ENCODE measurements around the gene RAD51C. TPM values are rescaled to one million over a fixed set of nuclear protein-coding genes. Genes with fewer than 3 reads are reported as not detected.
A peak's percentile ranks its signal among the peaks of the same experiment; 100 is the strongest.

Gene RAD51C
- 51.0 and 69.1 TPM in 2 replicates for total RNA-seq (2014; rRNA removed; shearing (Covaris generic))
- total RNA-seq (2022) = 96.0 and 118 TPM in 2 replicates
- Bru-seq, nascent RNA = percentile 75 among the genes with signal in this experiment
- percentile 76 among the genes with signal in this experiment for BruChase-seq, experiment 1, labeled RNA remaining after a 6-hour chase
- percentile 78 among the genes with signal in this experiment for BruChase-seq, experiment 2, labeled RNA remaining after a 2-hour chase
- long read RNA-seq, transcript RAD51C-201 (9 exons, 2,591 nt) = major isoform, 62 of 151 reads
- long read RNA-seq, transcript RAD51C-203 (2 exons, 567 nt) = minor isoform, 30 of 151 reads
- long read RNA-seq, partial matches to known transcripts = 4 of 151 reads
- long read RNA-seq, other reads (novel, unspliced or antisense) = 54 of 151 reads

DNA sequence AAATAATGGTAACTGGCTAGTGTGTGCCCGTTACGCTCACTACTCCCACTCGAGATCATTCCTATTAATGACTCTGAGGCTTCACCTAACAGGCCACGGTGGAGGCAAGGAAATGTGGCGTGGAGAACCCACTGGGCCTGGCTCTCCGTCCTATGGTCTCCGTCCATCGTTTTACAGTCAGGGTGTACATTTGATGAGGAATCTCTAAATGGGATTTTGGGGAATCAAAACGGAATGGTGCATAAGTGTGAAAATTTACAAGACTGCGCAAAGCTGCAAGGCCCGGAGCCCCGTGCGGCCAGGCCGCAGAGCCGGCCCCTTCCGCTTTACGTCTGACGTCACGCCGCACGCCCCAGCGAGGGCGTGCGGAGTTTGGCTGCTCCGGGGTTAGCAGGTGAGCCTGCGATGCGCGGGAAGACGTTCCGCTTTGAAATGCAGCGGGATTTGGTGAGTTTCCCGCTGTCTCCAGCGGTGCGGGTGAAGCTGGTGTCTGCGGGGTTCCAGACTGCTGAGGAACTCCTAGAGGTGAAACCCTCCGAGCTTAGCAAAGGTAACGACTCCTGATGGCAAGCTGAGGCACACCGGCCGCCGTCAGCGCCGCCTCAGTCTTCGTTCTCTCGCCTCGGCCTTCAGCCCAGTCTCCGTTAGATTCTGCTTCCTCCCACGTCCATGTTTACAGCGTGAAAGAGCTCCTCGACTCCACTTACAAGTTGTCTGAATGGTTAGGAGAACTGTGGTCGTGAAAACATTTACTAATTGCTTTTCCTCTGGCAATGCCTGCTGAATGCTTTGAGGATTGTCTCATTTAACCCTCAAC lies at the start of gene RAD51C:
Gene RAD51C, plus strand, starts transcription at position 364 of the 817 bp plus-strand sequence. Its CDS starts 42 bp downstream, at position 406.
- no peaks in the 10 kb centered on the region for H3K9me3 ChIP-seq (ENCODE audit: low read length)
- no peak for TF ChIP-seq EZH2phosphoT487 (IDR thresholded peaks at IDR 0.05; ENCODE audit: borderline replicate concordance, low read depth, low read length)
- TF ChIP-seq, protein P1, sequence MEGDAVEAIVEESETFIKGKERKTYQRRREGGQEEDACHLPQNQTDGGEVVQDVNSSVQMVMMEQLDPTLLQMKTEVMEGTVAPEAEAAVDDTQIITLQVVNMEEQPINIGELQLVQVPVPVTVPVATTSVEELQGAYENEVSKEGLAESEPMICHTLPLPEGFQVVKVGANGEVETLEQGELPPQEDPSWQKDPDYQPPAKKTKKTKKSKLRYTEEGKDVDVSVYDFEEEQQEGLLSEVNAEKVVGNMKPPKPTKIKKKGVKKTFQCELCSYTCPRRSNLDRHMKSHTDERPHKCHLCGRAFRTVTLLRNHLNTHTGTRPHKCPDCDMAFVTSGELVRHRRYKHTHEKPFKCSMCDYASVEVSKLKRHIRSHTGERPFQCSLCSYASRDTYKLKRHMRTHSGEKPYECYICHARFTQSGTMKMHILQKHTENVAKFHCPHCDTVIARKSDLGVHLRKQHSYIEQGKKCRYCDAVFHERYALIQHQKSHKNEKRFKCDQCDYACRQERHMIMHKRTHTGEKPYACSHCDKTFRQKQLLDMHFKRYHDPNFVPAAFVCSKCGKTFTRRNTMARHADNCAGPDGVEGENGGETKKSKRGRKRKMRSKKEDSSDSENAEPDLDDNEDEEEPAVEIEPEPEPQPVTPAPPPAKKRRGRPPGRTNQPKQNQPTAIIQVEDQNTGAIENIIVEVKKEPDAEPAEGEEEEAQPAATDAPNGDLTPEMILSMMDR (conservative IDR thresholded peaks at IDR 0.05; ENCODE audit: low read length) = no peak
- POLR2A ChIA-PET = interaction anchor here (0.6 to 2.0 kb wide), 11 partner anchors 8 to 495 kb away, joined by 3 to 18 read pairs (median 4); no protein-coding TSS in a partner anchor
- H3K4me2 ChIP-seq (ENCODE audit: low read length) = peak within 1 kb of the TSS; percentile 89
- intact Hi-C loops (cut with micrococcal nuclease; ENCODE audit: unreplicated experiment) = loop anchor here (1.0 to 10.0 kb wide), 3 partner anchors 33 to 178 kb away; partner anchors contain the start of gene MTMR4
- H3K27ac ChIP-seq (ENCODE audit: low read depth, low read length, poor library complexity, severe bottlenecking) = peak within 1 kb of the TSS; percentile 67
- BruUV-seq (replicated peaks) = TSS peak; percentile 90
- CTCF ChIA-PET (ENCODE audit: unreplicated experiment) = no interaction called here
- H3K79me2 ChIP-seq (ENCODE audit: insufficient read depth, low read depth, low read length) = peaks cover 37% of the 10 kb centered on the region
- peaks cover 23% of the 10 kb centered on the region for H3K4me1 ChIP-seq (ENCODE audit: insufficient read depth, low read length, poor library complexity, severe bottlenecking)
- H3K4me3 ChIP-seq (ENCODE audit: low read depth, low read length, poor library complexity, severe bottlenecking) = peak within 1 kb of the TSS; percentile 84
- H4K20me1 ChIP-seq (ENCODE audit: insufficient read depth, low read length) = peaks cover 6% of the 10 kb centered on the region; the same call in 1 of the 2 replicates
- H3K9me2 ChIP-seq (ENCODE audit: insufficient read depth, low read length) = no peaks in the 10 kb centered on the region
- DNase-seq (ENCODE audit: low spot score) = peak; percentile 93
- peak within 1 kb of the TSS; percentile 98 for H2AFZ ChIP-seq (ENCODE audit: low read length)
- H3K36me3 ChIP-seq (ENCODE audit: insufficient read depth, low read length) = peaks cover 30% of the 10 kb centered on the region

DNA sequence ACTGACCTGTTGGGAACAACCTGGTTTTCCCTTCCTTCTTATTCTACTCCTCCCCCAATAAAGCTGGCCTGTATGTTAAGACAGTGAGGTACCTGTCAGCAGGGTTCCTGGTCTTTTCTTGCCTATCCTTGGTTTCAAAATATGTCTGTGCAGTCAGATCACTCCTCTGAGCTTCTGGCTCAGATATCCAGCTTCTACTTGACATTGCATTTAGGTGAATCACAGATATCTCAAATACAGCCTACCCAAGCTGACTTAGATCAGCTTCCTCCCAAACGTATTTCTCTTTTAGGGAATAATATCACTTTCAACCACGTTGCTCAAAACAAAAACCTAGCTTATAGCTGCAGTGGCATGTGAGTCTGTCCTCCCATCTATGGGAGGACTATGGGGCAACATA lies 49.3 kb upstream of the RAD51C start:
- TF ChIP-seq, protein P1 (conservative IDR thresholded peaks at IDR 0.05; ENCODE audit: low read length) = no peak
- no peak for TF ChIP-seq EZH2phosphoT487 (IDR thresholded peaks at IDR 0.05; ENCODE audit: borderline replicate concordance, low read depth, low read length)

More for the DNA sequence above, 49.3 kb upstream of the RAD51C start:
- no peak for DNase-seq (ENCODE audit: low spot score)
- no peaks in the 10 kb centered on the region for H3K9me3 ChIP-seq (ENCODE audit: low read length)
- H3K27ac ChIP-seq (ENCODE audit: low read depth, low read length, poor library complexity, severe bottlenecking) = no peak overlapping the region
- no peaks in the 10 kb centered on the region for H3K4me1 ChIP-seq (ENCODE audit: insufficient read depth, low read length, poor library complexity, severe bottlenecking)
- no peak overlapping the region for H3K4me3 ChIP-seq (ENCODE audit: low read depth, low read length, poor library complexity, severe bottlenecking)
- no peaks in the 10 kb centered on the region for H4K20me1 ChIP-seq (ENCODE audit: insufficient read depth, low read length)
- ChIA-PET CTCF (ENCODE audit: unreplicated experiment) (no interaction called here), POLR2A (interaction anchor here (0.6 to 3.5 kb wide), 3 partner anchors 12 to 925 kb away, joined by 3 to 33 read pairs (median 3); no protein-coding TSS in a partner anchor)
- intact Hi-C loops (cut with micrococcal nuclease; ENCODE audit: unreplicated experiment) = no loop called here
- no peak overlapping the region for H3K4me2 ChIP-seq (ENCODE audit: low read length)
- no peaks in the 10 kb centered on the region for H3K9me2 ChIP-seq (ENCODE audit: insufficient read depth, low read length)
- no peak overlapping the region for H2AFZ ChIP-seq (ENCODE audit: low read length)
- BruUV-seq (replicated peaks) = no TSS peak
- H3K36me3 ChIP-seq (ENCODE audit: insufficient read depth, low read length) = no peaks in the 10 kb centered on the region
- H3K79me2 ChIP-seq (ENCODE audit: insufficient read depth, low read depth, low read length) = no peaks in the 10 kb centered on the region

All from OCI-LY7 (cell line).